AG04449 (cell line): Measurements from ENCODE around the gene GTPBP6.
"Not testable (repeated sequence)": the region's sequence is repeated elsewhere in the genome, so short reads cannot be mapped to it uniquely, and the experiment has no call there.

ENCODE experiments used
- CTCF ChIA-PET: fragments of 350-600 bp; formaldehyde crosslinking; extraction: SDS; loops from one replicate; lab custom pipeline; 2021; ENCODE audit warnings: antibody characterized with exemption; lab: Yijun Ruan, JAX
- POLR2A ChIA-PET: fragments of 400-600, 350-600 bp; formaldehyde crosslinking; extraction: SDS; loops from one replicate; lab custom pipeline; 2020; ENCODE audit warnings: antibody characterized with exemption, inconsistent platforms; lab: Yijun Ruan, JAX
- DNase-seq: peaks from one replicate; pipeline ENCODE4 v3.0.0-alpha.2; 2010; ENCODE audit warnings: low read depth, low spot score
- H3K4me3 ChIP-seq: 2 replicates; pipeline ENCODE4 v1.5.1; 2011; ENCODE audit warnings: low read depth, mild to moderate bottlenecking, control low read depth, low read length
- CTCF ChIP-seq: IDR thresholded peaks from one replicate; pipeline ENCODE4 v1.5.1; 2011; ENCODE audit warnings: mild to moderate bottlenecking, moderate library complexity, low read length, control low read depth, inconsistent platforms; ENCODE audit not compliant: insufficient read depth; ENCODE audit errors: missing control alignments

GTPBP6 gene

GRCh38 chrX:264634-265455, 53.8 kb downstream of the GTPBP6 start:
- H3K4me3 ChIP-seq = no peak overlapping the region
- DNase-seq = no peak
- no peak for TF ChIP-seq CTCF
- ChIA-PET CTCF (no interaction called here), POLR2A (no interaction called here)

GRCh38 chrX:264006-264405, 54.6 kb downstream of the GTPBP6 start:
- POLR2A ChIA-PET = not testable (repeated sequence)

GRCh38 chrX:262381-262909, 56.2 kb downstream of the GTPBP6 start:
- no peak for TF ChIP-seq CTCF
- DNase-seq = no peak
- CTCF ChIA-PET = no interaction called here
- H3K4me3 ChIP-seq = no peak overlapping the region
- POLR2A ChIA-PET = no interaction called here

More at GRCh38 chrX:264006-264405, 54.6 kb downstream of the GTPBP6 start:
- DNase-seq, H3K4me3 ChIP-seq, CTCF ChIA-PET: not testable (repeated sequence)

- H3K4me3 ChIP-seq = no peak overlapping the region
- ChIA-PET CTCF (no interaction called here), POLR2A (no interaction called here)
- TF ChIP-seq CTCF = no peak
- no peak for DNase-seq
Measured at GRCh38 chrX:261919-262352, 56.7 kb downstream of the GTPBP6 start.

GRCh38 chrX:261167-261918, 57.3 kb downstream of the GTPBP6 start:
- no peak for TF ChIP-seq CTCF
- DNase-seq = no peak
- CTCF ChIA-PET = no interaction called here
- POLR2A ChIA-PET = no interaction called here
- no peak overlapping the region for H3K4me3 ChIP-seq

GRCh38 chrX:259692-260355, 58.8 kb downstream of the GTPBP6 start:
- ChIA-PET POLR2A (no interaction called here), CTCF (no interaction called here)
- no peak for DNase-seq
- TF ChIP-seq CTCF = no peak
- H3K4me3 ChIP-seq = no peak overlapping the region
